OCI-LY1 (cell line): ENCODE data around the gene TET3.

Experiments used
- EZH2 ChIP-seq: fragments of 200-600 bp; sonication (generic), shearing (Covaris generic); IDR thresholded peaks from 2 replicates; pipeline ENCODE4 v1.8.0; 2017; ENCODE audit warnings: borderline replicate concordance, mixed run types, mild to moderate bottlenecking, antibody characterized with exemption, low read length, moderate library complexity, mixed read lengths
- TF ChIP-seq, protein P1 (sequence below): fragments of 200-600 bp; sonication (generic), shearing (Covaris generic); IDR thresholded peaks from 2 replicates; pipeline ENCODE4 v1.5.1; 2017; ENCODE audit warnings: mild to moderate bottlenecking, antibody characterized with exemption, low read length, moderate library complexity, mixed read lengths

DNA sequence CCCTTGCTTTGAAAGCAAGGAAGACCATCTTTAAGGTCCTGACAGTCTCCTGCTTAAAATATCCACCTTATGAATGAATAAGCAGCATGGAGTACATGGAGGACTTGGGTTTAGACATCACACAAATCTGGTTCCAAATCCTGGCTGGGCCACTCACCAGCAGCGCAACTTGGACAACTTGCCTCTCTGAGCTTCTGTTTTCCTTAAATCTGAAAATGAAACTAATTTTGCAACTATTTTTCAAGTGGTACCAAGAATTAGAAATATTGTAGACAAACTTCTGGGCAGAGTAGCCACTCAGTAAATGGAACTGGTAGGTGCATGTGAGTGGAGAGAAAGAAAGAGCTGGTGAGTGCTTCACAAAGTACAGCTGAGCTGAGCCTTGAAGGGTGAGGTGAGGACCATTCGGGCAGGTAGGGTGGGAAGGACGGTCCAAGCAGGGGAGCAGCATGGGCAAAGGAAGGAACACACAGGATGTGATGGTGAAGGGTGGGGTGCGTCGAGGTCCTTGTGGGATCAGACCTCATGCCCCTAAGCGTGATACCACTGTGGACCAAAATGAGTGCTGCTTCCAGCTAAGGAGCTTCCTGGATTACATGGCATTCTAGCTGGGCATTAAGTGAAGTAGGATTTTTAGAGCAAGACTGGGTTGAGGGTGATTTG lies 14.4 kb upstream of the TET3 start:
- TF ChIP-seq, protein P1, sequence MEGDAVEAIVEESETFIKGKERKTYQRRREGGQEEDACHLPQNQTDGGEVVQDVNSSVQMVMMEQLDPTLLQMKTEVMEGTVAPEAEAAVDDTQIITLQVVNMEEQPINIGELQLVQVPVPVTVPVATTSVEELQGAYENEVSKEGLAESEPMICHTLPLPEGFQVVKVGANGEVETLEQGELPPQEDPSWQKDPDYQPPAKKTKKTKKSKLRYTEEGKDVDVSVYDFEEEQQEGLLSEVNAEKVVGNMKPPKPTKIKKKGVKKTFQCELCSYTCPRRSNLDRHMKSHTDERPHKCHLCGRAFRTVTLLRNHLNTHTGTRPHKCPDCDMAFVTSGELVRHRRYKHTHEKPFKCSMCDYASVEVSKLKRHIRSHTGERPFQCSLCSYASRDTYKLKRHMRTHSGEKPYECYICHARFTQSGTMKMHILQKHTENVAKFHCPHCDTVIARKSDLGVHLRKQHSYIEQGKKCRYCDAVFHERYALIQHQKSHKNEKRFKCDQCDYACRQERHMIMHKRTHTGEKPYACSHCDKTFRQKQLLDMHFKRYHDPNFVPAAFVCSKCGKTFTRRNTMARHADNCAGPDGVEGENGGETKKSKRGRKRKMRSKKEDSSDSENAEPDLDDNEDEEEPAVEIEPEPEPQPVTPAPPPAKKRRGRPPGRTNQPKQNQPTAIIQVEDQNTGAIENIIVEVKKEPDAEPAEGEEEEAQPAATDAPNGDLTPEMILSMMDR, result no peak
- TF ChIP-seq EZH2, result no peak
